HG03108 (cell line): ENCODE results near the gene ALPG.
"Not testable (repeated sequence)": the region's sequence is repeated elsewhere in the genome, so short reads cannot be mapped to it uniquely, and the experiment has no call there.

ENCODE experiments used
- ATAC-seq: cut with Tn5 transposase; IDR thresholded peaks from one replicate; pipeline ENCODE4 v1.9.1; 2021; ENCODE audit warnings: moderate library complexity; ENCODE audit not compliant: unreplicated experiment

ALPG gene

GRCh38 chr2:232395586-232395985 lies 11.1 kb upstream of the ALPG start:
- no peak for ATAC-seq

- ATAC-seq: no peak
Observed at GRCh38 chr2:232396683-232397082, 10.0 kb upstream of the ALPG start.

- ATAC-seq: no peak
Observed at GRCh38 chr2:232398293-232399034, 8.2 kb upstream of the ALPG start.

- no peak for ATAC-seq
Observed at GRCh38 chr2:232400256-232401015, 6.2 kb upstream of the ALPG start.

GRCh38 chr2:232402518-232402917 lies 4.1 kb upstream of the ALPG start:
- ATAC-seq: no peak

GRCh38 chr2:232405943-232406510 lies 617 bp upstream of the ALPG start:
- ATAC-seq: no peak

GRCh38 chr2:232407428-232408150 lies 945 bp downstream of the ALPG start:
- not testable (repeated sequence) for ATAC-seq

GRCh38 chr2:232408269-232408668 lies 1.6 kb downstream of the ALPG start:
- not testable (repeated sequence) for ATAC-seq

- ATAC-seq: not testable (repeated sequence)
Observed at GRCh38 chr2:232409617-232410016, 3.0 kb downstream of the ALPG start.

- ATAC-seq: no peak
Observed at GRCh38 chr2:232410238-232410900, 3.7 kb downstream of the ALPG start.

- ATAC-seq: no peak
Observed at GRCh38 chr2:232411901-232412629, 5.4 kb downstream of the ALPG start.

GRCh38 chr2:232412986-232413385 lies 6.3 kb downstream of the ALPG start:
- no peak for ATAC-seq

GRCh38 chr2:232415138-232415690 lies 8.6 kb downstream of the ALPG start:
- ATAC-seq: no peak

- ATAC-seq: no peak
Observed at GRCh38 chr2:232415736-232416520, 9.3 kb downstream of the ALPG start.

GRCh38 chr2:232416521-232417470 lies 10.2 kb downstream of the ALPG start:
- ATAC-seq: no peak

- ATAC-seq: no peak
Observed at GRCh38 chr2:232417489-232417888, 10.8 kb downstream of the ALPG start.

- ATAC-seq: no peak
Observed at GRCh38 chr2:232418056-232418455, 11.4 kb downstream of the ALPG start.
